Lower leg skin (tissue), 3 donors: ENCODE results near the gene PMPCA.

ENCODE experiments used
- CTCF ChIP-seq, 3 donors: fragments of 450-650 bp; IDR thresholded peaks; one replicate each; pipeline ENCODE4 v1.5.1; 2016; ENCODE audit warnings: antibody characterized with exemption in 3 of 3, mild to moderate bottlenecking in 3 of 3, moderate library complexity in 2 of 3
- POLR2A ChIP-seq, 2 donors: fragments of 450-650 bp; IDR thresholded peaks; one replicate each; pipeline ENCODE4 v1.6.1; 2016 to 2017; ENCODE audit warnings: antibody characterized with exemption in 2 of 2, mild to moderate bottlenecking in 1 of 2, moderate library complexity in 1 of 2

DNA sequence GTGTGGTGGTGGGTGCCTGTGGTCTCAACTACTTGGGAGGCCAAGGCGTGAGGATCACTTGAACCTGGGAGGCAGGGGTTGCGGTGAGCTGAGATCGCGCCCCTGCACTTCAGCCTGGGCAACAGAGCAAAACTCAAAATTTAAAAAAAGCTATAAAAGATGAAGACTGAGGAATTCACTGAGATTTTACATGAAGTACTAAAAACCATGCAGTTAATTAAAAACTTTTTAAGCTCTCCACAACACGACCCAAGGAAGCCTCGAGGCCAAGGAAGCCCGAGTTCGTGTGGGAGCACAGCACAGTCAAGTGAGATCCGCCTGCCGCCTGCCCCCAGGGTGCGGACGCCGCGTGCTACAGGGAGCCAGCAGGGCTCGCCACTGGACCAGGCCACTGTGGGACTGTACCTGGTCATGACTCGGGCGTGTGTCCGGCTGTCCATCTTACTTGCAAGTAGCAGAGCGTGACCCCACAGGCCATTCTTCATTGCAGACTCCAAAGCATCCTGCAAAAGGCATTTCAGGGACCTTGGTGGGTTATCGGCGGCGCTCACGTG is 50.4 kb downstream of the PMPCA start:
- TF ChIP-seq CTCF (IDR thresholded peaks at IDR 0.05) (no peak), POLR2A (IDR thresholded peaks at IDR 0.05) (no peak)
